OCI-LY3 (cell line): ENCODE measurements around the gene HELZ.

Experiments
- EZH2phosphoT487 ChIP-seq: fragments of 200-600 bp; shearing (Covaris generic); IDR thresholded peaks from 2 replicates; pipeline ENCODE4 v1.6.1; 2018; ENCODE audit warnings: antibody characterized with exemption, mixed run types, low read depth
- TF ChIP-seq, protein P1 (sequence below): fragments of 200-600, 300-600 bp; sonication (generic); IDR thresholded peaks from 2 replicates; pipeline ENCODE4 v1.5.1; 2014; ENCODE audit warnings: antibody characterized with exemption, low read length, low read depth

GRCh38 chr17:67032382-67032781 is 212.6 kb downstream of the HELZ start:
- TF ChIP-seq, protein P1, sequence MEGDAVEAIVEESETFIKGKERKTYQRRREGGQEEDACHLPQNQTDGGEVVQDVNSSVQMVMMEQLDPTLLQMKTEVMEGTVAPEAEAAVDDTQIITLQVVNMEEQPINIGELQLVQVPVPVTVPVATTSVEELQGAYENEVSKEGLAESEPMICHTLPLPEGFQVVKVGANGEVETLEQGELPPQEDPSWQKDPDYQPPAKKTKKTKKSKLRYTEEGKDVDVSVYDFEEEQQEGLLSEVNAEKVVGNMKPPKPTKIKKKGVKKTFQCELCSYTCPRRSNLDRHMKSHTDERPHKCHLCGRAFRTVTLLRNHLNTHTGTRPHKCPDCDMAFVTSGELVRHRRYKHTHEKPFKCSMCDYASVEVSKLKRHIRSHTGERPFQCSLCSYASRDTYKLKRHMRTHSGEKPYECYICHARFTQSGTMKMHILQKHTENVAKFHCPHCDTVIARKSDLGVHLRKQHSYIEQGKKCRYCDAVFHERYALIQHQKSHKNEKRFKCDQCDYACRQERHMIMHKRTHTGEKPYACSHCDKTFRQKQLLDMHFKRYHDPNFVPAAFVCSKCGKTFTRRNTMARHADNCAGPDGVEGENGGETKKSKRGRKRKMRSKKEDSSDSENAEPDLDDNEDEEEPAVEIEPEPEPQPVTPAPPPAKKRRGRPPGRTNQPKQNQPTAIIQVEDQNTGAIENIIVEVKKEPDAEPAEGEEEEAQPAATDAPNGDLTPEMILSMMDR, result no peak
- no peak for TF ChIP-seq EZH2phosphoT487
